HG03064 (cell line): Measurements from ENCODE around the gene NOTCH2.

Experiments
- ATAC-seq: cut with Tn5 transposase; IDR thresholded peaks from one replicate; pipeline ENCODE4 v1.9.1; 2021; ENCODE audit warnings: low read depth; ENCODE audit not compliant: unreplicated experiment

Gene NOTCH2

GRCh38 chr1:119912963-119913362 is 156.5 kb downstream of the NOTCH2 start:
- ATAC-seq, result no peak

- ATAC-seq, result no peak
Measured at GRCh38 chr1:119911775-119912174, 157.7 kb downstream of the NOTCH2 start.

GRCh38 chr1:119910618-119911017 is 158.8 kb downstream of the NOTCH2 start:
- no peak for ATAC-seq

- no peak for ATAC-seq
Measured at GRCh38 chr1:119909890-119910596, 159.4 kb downstream of the NOTCH2 start.

GRCh38 chr1:119908661-119909060 is 160.8 kb downstream of the NOTCH2 start:
- ATAC-seq, result no peak

GRCh38 chr1:119906927-119907652 is 162.4 kb downstream of the NOTCH2 start:
- ATAC-seq, result no peak

GRCh38 chr1:119903443-119903835 is 166.0 kb downstream of the NOTCH2 start:
- ATAC-seq, result no peak

GRCh38 chr1:119902775-119903442 is 166.6 kb downstream of the NOTCH2 start:
- no peak for ATAC-seq

- ATAC-seq, result no peak
Measured at GRCh38 chr1:119898981-119899720, 170.3 kb downstream of the NOTCH2 start.

GRCh38 chr1:119898530-119898929 is 170.9 kb downstream of the NOTCH2 start:
- no peak for ATAC-seq

GRCh38 chr1:119896303-119896702 is 173.2 kb downstream of the NOTCH2 start, which contains the start of gene ADAM30:
ADAM30 (minus strand) TSS chr1:119896515; CDS start chr1:119896336, 179 bp downstream.
- ATAC-seq, result no peak

- ATAC-seq, result no peak
Measured at GRCh38 chr1:119895102-119895501, 174.4 kb downstream of the NOTCH2 start.

- no peak for ATAC-seq
Measured at GRCh38 chr1:119893827-119894700, 175.4 kb downstream of the NOTCH2 start.

GRCh38 chr1:119893238-119893791 is 176.1 kb downstream of the NOTCH2 start:
- ATAC-seq, result no peak

GRCh38 chr1:119891386-119891785 is 178.1 kb downstream of the NOTCH2 start:
- ATAC-seq, result no peak

- ATAC-seq, result no peak
Measured at GRCh38 chr1:119888476-119888875, 181.0 kb downstream of the NOTCH2 start.

- no peak for ATAC-seq
Measured at GRCh38 chr1:119887427-119887826, 182.0 kb downstream of the NOTCH2 start.

- ATAC-seq, result no peak
Measured at GRCh38 chr1:119885903-119886783, 183.3 kb downstream of the NOTCH2 start.

GRCh38 chr1:119884711-119885110 is 184.8 kb downstream of the NOTCH2 start:
- ATAC-seq, result no peak
